NCI-H2171 (cell line): Measurements from ENCODE around the gene KCNMA1.
"Not testable (repeated sequence)": the region's sequence is repeated elsewhere in the genome, so short reads cannot be mapped to it uniquely, and the experiment has no call there.

Source experiments
- DNase-seq: peaks from one replicate; lab custom pipeline; 2025; lab: John Stamatoyannopoulos, UW

KCNMA1 gene

DNA sequence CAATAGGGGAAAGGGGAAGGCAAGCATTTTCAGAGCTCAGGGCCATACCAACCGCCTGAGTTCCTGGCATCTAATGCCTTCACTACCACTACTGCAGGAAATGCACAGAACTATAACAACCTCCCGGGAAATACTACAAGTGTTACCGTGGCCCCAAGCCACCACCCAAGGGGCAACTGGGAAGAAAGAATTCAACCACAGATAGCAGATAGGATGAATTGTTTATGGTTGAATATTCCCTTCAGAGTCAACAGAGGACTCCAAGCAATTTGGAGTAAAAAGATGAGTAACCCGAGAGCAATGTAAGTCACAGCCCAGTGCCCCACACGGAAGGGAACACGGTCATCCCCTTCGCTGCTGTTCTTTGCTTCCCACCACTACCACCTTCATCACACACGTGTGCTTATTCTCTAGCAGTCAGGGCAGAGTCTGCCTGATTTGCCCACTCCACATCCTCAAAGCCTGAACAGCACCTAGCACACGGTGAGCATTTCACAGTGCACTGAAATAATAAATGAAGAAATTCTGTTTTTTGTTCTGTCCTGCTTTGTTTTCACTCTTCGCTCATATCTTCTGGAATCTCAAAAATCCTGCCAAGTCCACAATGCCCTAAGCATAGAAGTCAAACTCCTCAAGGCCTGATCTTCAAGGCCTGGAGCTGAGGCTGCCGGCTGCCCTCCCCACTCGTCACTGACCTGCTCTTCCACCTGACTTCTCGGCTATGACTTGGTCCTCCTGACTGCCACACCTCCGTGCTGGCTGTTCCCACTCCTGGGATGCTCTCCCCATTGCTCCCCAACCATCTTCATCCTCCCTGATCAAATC is 221.1 kb downstream of the KCNMA1 start:
- no peak for DNase-seq

DNA sequence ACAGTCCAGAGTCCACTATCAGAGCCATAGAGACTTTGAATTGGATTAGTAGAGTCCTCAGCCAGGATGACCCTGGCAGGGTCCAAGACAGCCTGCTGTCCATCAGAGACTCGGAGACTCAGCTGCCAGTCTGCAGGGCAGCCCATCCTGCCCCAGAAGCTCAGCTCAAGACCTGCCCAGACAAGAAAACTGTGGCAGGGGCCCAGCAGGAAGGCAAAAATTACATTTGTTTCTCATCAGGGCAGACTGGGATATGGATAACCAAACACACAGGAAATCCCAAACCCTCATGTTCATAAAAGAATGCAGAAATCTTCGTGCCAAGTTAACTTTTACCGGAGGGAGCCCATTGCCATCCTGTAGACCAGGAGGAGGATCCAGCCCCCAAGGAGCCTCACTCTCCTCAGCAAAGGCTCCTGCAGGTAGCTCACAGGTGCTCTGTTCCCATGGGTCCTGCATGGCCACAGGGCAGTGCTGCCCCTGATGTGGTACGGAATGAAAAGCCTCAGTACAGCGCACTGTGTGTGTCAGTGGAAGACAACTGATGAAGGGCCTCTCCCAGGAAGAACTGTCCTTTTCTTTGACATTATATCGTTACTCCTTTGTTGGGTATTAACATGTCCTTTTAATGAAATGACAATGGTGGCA is 222.2 kb downstream of the KCNMA1 start:
- no peak for DNase-seq

DNA sequence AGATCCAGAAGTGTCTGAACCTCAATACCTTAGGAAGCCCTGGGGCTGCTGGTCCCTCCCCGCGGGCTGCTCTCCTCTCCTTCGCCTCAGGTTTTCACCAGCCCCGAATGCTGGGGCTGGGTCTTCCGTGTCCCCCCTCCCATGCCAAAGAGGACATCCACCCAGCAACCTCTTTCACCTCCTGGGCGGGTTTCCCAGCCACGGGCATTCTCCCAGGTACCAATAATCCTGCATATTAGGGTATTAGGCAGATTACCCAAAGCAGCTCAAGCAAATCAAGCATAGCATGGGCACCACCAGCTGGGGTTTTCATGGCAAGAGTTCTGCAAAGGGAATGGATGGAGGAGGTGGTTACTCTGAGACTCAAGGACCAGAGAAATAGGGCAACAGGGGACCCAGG is 224.4 kb downstream of the KCNMA1 start:
- no peak for DNase-seq

DNA sequence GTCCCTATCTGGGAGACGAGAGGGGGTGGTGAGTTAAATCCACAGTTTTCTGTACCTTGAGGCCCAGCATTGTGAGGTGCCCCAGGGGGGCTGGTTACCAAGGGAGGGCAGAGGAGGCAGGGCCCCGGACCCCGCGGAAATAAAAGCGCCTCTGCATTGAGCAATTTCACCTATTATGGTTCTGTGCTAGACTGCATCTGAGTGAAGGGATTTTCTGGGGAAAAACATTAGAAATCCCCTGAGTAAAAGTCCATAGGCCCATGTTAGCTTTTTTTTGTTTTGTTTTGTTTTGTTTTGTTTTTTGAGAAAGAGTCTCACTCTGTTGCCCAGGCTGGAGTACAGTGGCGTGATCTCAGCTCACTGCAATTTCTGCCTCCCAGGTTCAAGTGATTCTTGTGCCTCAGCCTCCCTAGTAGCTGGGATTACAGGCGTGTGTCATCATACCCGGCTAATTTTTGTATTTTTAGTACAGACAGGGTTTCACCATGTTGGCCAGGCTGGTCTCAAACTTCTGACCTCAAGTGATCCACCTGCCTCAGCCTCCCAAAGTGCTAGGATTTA is 225.0 kb downstream of the KCNMA1 start:
- DNase-seq = not testable (repeated sequence)

DNA sequence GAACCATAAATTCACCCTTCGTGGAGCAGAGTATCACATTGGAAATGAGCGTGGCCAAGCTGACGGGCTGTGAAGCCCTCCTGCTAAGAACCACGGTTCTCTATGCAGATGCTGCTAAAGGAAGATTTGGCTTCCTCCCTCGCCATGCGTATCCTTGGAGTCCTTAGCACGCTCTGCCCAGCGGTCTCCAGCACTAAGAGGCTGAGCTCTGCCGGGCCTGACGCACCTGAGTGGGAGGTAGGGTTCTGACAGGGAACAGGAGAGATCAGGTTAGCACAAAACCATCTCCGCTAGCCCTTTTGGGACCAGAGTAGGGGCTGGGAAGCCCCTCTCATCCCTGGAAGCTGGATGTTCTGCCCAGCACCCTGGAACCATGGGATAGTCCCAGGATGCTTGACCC is 225.8 kb downstream of the KCNMA1 start:
- no peak for DNase-seq

DNA sequence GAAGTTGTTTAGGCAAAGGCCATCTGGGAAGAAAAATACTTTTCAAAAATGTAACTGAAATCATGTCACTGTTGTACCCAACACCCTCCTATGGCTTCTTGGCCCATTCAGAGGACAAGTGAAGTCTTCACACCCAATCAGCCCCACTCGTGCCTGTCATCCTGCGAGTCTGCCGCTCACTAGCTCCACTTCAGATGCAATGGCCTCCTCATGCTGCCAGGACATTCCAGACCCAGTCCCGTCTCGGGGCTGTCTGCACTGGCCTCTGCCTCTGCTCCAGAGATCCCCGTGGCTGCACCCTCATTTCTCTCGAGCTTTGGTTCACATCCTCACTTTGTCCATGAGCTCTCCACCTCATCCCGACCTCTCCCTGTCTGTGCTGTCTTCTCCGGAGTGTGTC is 227.1 kb downstream of the KCNMA1 start:
- no peak for DNase-seq

DNA sequence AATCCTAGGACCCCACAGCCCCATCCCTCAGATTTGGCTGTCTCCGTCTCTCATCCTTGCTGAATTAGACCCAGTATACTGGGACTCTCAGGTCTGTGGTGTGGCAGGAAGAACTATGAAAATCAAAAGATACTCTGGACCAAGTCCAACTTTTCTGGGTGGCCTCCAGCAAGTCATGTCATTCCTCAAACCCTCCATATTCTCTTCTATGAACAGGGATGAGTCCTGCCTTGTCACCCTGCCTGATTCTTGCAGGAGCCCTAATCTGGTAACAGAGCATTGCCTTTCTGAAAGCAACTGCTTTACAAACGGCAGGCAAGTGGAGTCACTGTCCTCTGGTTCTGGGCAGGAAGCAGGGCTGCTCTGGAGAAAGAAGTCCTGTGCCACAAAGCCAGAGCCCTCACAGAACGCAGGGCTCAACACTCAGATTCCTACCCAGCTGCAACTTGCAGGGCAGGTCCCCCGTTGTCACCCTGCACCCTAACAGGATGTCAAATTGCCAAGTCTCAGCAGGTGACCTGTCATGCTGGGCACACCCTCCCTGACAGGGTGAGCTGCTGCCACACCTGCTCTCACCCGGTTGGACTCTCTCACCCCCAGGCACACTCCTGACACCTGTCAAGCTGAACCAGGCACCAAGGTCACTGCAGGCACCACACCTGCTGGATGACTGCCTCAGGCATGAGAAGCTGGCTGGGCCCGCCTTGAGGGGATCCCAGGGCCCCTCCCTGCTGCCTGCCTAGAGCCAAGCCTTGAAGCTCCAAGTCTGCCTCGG is 227.7 kb downstream of the KCNMA1 start:
- DNase-seq = peak; percentile 48

DNA sequence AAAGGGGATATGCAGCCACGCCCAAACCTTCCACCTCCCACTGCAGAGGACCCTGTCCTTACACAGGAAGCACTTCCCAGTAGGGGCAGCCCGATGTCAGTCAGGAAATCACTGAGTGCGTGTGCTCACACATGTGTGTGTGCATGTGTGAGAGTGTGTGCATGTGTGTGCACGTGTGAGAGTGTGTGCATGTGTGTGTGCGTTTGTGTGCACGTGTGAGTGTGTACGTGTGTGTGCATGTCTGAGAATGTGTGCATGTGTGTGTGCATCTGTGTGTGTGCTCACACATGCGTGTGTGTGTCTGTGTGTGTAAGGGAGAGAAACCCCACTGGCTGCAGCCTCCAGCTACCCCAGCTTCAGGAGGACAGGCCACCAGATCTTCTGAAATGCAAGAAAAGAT is 229.3 kb downstream of the KCNMA1 start:
- DNase-seq = no peak

DNA sequence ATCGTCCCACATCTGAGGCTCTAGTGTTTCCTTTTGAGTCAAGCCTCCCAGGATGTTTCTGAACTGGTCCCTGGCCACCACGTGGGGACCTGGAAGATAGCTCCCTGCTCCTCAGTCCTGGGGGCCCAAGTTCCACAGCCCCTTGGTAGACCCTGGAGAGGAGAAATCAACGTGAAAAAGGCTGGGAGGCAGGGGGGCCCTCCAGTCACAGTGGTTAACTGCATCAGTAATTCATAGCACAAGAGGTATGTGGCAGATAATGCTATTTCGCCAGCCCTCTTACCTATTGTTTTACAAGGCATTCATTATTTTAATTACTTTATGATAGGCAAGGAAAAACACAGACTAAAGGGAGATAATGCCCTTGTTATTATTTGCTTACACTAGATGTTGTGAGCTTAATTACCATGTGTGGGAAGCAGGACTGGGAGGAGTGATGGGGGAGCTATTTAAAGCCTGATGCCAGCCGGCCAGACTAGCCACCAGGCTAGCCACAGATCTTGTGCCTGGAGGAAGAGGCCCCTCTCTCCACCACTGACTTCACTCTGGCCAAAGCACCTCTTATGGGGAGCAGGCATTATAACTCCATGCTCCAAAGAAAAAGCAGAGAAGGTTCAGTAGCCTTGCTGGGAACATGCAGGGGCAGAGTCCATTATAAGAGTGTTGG is 230.7 kb downstream of the KCNMA1 start:
- no peak for DNase-seq

DNA sequence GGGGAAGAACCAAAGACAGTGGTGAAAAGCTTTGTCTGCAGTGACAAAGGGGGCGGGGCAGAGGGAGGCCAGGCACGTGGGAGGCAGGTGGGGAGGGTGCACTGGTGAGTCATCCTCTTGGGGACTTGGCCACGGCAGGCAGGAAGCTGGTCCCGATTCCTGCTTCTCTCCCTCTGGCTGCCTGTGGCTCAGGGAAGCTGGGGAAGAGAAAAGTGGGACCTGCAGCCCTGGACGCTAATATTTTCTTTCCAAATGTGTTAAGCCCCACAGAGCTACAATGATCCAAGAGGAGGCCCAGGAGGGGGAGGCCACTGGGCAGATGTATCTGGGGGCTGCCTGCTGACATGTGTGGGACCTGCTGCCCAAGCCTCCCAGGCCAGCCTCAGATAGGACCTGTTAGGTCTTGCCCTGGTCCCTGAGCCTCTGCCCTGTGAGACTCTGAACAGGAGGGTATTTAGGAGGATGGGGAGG is 231.8 kb downstream of the KCNMA1 start:
- peak; percentile 29 for DNase-seq

DNA sequence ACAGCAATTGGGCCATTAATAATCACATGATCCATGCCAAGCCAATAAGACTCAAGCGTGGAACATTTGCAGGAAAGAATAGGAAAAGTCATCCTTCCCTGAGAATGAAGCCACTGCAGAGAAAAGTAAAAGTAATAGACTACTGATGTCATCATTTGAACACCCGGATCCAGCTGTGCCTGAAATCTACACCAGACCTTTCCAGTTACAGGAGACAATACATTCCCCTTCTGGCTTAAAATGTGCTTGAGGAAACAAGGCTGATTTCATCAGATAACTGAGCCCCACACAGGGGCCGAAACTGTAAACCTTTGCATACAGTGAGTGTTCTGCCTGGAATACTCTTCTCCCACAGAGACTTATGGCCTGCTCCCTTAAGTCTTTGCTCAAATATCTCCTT is 232.8 kb downstream of the KCNMA1 start:
- DNase-seq = no peak

DNA sequence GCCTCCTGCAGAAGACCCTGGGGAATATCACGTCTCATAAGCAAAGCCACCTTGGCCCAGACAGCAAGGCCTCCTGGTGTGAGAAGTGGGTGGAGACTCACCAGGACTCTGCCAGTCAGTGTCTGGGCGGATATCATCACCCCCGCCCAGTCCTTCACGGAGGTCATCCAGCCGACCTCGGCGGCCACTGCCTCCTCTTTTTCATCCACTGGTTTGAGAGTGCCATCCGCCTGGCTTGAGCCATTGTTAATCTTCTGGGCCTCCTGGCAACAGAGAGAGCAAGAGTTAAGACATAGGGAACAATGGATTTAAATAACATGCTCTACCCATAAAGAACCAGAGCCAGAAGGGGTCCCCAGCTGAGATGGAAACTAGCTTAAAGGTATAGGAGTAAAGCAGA is 233.8 kb downstream of the KCNMA1 start:
- DNase-seq = no peak

DNA sequence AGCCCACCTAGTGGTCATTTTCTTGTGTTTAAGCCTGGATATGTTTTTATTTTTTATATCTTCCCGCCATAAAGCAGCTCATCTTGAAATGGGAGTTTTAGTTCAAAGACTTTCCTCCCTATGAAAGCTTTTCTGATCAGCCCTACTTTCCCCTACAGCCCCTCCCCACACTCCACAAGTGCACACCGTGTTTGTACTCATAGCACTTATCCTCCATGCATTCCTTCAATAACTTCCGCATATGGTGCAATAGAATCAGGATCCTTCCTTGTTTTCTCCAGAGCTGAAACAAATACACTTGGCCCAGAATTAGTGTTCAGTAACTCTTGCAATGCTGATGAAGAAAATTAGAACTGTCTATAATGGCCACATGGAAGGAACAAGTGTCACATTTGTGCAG is 235.9 kb downstream of the KCNMA1 start:
- no peak for DNase-seq

DNA sequence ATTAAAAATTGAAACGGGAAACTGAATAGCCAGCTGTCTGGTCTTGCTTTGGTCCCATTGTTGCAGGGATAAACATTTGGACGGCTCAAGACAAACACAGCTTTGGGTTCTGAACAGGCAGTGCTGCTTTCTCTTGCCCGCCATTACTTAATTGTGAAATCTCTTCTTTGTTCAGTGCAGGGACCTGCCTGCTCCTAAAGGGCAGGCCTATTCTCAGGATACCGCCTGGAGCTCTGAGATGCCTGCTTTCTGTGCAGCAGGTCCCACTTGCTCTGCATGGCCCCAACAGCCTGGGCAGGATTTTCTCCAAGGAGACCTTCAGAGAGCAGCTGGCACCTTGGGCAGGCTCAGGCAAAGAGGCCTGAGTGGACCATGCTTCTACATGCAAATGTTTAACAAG is 237.6 kb downstream of the KCNMA1 start:
- no peak for DNase-seq

DNA sequence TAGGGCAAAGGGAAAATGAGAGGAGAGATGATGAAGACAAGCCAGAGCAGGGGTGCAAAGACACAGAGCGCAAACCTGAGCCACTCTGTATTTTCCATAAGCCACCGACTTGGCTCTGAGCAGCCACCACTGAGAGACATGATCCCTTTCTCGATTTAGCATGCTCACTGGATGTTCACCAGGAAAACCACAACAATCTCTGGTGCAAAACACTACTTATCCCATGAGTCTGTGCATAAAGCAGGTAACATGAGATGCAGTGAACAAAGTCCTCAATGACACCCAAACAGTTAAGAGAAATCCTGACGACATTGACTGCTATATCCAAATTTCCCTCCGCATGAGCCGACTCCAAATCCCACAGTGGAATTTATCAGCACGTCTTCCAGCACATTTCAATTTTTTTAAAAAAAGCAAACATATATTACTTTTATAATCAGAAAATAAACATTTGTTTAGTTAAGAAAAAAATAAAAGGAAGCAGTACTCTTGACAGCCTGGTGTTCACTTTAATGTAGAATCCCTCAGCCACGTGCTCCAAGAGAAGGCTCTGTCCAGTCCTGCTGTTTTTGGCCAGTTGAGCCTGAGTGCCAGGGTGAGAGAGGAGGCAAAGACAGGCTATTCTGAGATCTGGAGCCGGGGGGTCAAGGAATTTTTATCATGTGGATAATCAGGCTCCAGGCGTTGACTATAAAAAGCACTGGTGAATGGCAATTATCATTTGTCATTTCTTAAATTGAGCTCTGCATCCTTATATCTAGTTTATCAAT is 238.4 kb downstream of the KCNMA1 start:
- no peak for DNase-seq

DNA sequence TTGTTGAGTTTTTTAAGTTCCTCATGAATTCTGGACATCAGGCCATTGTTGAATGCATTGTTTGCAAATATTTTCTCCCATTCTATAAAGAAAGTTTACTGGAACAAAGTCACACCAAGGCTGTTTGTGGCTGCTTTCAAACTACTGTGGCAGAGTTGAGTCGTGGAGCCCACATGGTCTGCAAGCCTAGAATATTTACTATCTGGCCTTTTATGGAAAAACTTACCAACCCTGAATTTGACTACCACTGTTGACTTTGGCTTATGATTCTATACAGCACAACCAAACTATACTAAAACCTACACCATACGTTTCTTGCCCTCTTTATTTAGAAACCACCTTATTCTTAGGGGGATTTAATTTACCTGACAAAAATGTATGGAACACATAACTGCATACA is 239.1 kb downstream of the KCNMA1 start:
- no peak for DNase-seq

DNA sequence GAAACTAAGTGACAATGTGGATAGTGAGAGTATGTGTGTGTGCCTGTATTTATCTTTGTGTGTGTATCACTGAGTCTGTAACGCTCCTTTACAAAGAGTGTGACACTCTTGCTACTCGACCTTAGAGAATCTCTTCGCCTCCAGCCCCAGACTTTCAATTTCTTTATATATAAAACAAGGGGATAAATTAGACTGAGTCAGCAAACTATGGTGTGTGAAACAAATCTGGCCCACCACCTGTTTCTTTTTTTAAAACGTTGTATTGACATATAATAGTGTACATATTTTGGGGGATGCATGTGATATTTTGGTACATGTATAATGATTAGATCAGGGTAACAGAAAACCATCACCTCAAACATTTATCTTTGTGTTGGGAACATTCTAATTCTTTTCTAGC is 240.5 kb downstream of the KCNMA1 start:
- DNase-seq = no peak

DNA sequence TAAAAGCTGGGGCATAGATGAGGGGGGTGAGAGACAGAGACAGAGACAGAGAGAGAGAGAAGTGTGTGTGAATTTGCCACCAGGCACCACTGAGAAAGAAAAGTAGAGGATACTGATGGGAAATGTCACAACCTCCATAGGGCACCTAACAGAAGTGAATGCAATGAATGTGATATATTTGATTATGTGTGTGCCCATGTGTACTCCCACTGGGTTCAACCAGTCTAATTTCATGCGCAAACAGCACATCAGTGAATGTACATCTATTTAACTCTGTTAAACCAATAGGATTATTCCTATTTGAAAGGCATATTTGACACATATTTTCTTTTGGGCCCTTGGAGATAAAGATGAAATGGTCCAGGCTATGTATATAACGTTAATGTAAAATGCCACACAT is 241.3 kb downstream of the KCNMA1 start:
- DNase-seq = no peak

DNA sequence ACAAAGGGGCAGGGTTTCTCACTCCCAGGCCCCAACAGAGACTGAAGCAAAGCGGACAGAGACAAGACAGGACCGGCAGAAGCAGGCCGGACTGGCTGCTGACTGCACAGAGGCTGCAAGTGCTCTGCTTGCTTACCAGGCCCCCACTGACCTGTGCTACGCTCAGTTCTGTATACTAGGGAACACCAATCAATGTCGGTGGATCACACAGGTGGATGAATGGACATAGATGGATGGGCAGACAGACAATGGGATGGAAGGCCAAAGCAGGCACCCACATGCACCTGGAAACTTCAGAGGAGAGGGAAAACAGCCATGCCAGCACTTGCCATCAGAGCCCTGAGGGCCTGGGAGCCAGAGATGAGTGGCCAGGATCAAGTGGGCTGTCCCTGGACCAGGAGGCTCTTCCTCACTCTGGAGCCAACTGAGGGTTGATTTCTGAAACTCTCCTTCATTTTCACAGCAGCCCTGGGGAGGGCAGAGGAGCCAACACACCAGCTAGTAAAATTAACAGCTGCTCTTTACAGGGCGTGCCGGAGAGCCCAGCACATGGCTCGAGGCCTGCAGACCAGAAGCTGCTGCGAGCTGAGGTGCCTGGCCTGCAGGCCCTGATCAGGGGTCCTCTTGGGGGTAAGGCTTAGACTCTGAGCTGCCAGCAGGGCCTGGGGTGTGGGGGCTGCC is 243.6 kb downstream of the KCNMA1 start:
- no peak for DNase-seq

DNA sequence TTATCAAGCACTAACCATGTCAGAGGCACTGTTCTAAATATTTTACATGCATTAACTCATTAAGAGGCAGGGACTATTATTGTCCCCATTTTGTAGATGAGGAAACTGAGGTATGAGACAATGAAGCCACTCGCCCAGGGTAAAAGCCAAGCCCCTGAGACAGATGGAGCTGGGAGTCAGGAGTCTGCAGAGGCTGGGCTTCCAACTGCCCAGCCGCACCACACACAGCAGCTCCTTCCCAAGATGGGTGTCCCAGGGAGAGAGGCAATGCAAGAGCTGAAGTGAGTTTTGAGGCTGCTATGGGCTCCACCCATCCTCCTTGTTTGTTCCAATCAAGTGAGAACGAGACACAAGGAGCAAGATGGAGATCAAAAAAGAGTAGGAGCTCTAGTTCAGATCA is 244.2 kb downstream of the KCNMA1 start:
- no peak for DNase-seq

DNA sequence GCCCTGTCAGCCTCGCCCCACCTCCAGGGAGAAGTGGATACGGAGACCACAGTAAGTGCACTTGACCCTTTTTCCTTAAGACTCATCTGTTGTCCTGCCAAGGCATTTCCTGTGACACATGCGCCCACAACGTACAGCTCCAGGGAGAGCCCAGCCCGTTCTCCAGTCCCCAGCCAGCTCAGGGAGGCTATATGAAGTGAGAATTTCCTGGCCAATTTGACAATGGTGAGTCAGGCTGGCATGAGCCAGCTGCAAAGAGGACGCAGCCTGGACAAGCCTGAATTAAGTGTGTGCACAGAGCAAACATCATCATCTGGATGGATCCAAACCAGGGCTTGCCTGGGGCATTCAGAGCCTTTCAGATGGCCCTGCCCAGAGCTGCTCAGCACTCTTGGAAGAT is 244.8 kb downstream of the KCNMA1 start:
- DNase-seq = no peak
